ENCODE results near the gene CCNT1.

DNA sequence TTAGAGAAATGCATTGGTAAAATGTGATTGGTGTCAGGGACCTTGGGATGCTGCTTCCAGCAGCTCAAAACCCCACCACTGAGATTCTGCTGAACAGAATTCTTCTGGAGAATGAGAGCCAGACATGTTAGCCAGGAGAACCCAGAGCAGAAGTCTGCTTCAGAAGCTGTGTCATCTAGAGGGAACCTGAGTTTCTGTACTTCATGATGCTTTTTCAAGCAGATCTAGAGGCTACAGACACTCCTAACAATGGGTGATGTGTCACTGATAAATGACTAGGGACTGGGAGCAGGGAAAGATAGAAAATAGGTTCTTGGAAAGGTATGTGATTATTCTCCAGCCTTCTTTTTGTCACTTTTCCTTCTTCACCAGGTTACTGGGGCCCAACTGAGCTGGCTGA, 76.1 kb downstream of the CCNT1 start:
- TF ChIP-seq, protein P1, sequence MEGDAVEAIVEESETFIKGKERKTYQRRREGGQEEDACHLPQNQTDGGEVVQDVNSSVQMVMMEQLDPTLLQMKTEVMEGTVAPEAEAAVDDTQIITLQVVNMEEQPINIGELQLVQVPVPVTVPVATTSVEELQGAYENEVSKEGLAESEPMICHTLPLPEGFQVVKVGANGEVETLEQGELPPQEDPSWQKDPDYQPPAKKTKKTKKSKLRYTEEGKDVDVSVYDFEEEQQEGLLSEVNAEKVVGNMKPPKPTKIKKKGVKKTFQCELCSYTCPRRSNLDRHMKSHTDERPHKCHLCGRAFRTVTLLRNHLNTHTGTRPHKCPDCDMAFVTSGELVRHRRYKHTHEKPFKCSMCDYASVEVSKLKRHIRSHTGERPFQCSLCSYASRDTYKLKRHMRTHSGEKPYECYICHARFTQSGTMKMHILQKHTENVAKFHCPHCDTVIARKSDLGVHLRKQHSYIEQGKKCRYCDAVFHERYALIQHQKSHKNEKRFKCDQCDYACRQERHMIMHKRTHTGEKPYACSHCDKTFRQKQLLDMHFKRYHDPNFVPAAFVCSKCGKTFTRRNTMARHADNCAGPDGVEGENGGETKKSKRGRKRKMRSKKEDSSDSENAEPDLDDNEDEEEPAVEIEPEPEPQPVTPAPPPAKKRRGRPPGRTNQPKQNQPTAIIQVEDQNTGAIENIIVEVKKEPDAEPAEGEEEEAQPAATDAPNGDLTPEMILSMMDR (conservative IDR thresholded peaks at IDR 0.05; ENCODE audit: low read length) = no peak
- TF ChIP-seq EZH2phosphoT487 (IDR thresholded peaks at IDR 0.05; ENCODE audit: borderline replicate concordance) = no peak

Data from Loucy (cell line).